Activated T-helper 2 cell treated with anti-CD3 and anti-CD28 coated beads, Interferon-gamma antibody, Interleukin-2, Interleukin-4, amounts not matched to agents 10 μg/mL and 5 μg/mL and 100 μg/mL, durations not matched to agents 14 hours and 24 hours and 36 hours (primary cell): ENCODE results near the gene ECHDC3. TPM values are rescaled to one million over a fixed set of nuclear protein-coding genes. Genes with fewer than 3 reads are reported as not detected.

ENCODE experiments used
- DNase-seq: peaks from one replicate; pipeline ENCODE4 v3.0.0; 2021; ENCODE audit warnings: low spot score
- H3K27ac Mint-ChIP-seq: one replicate; pipeline ENCODE4 v1.8.0; 2021; ENCODE audit warnings: mixed read lengths
- H3K27me3 Mint-ChIP-seq: one replicate; pipeline ENCODE4 v1.8.0; 2021; ENCODE audit warnings: low read depth, mixed read lengths
- H3K36me3 Mint-ChIP-seq: one replicate; pipeline ENCODE4 v1.8.0; 2021; ENCODE audit warnings: low read depth, mixed read lengths
- H3K4me1 Mint-ChIP-seq: one replicate; pipeline ENCODE4 v1.8.0; 2021; ENCODE audit warnings: low read depth, mixed read lengths
- H3K4me3 Mint-ChIP-seq: one replicate; pipeline ENCODE4 v1.8.0; 2021; ENCODE audit warnings: low read depth, mild to moderate bottlenecking, moderate library complexity, mixed read lengths
- H3K9me3 Mint-ChIP-seq: one replicate; pipeline ENCODE4 v1.8.0; 2021; ENCODE audit warnings: mixed read lengths
- intact Hi-C: fragments of 100-400 bp; cut with micrococcal nuclease; formaldehyde crosslinking; loops from one replicate; pipeline ENCODE4 v1.15.1; 2023
- total RNA-seq: library from RNA; stranded (reverse); gene quantifications from 2 replicates; pipeline ENCODE4 v1.2.3, GENCODE V29; 2022

Gene ECHDC3
- total RNA-seq, 1 donor from 2014 or later: not detected

GRCh38 chr10:11758527-11759236 is 16.5 kb downstream of the ECHDC3 start:
- Mint-ChIP-seq H3K36me3 (no peaks in the 10 kb centered on the region), H3K27ac (no peak overlapping the region), H3K9me3 (no peaks in the 10 kb centered on the region), H3K4me3 (no peak overlapping the region), H3K4me1 (peaks cover 1% of the 10 kb centered on the region), H3K27me3 (peaks cover 7% of the 10 kb centered on the region)
- intact Hi-C loops: loop anchor here (1.0 to 10.0 kb wide), 2 partner anchors 154 to 243 kb away; no protein-coding TSS in a partner anchor
- DNase-seq: no peak

- Mint-ChIP-seq H3K27ac (no peak overlapping the region), H3K4me1 (peaks cover 1% of the 10 kb centered on the region), H3K36me3 (no peaks in the 10 kb centered on the region), H3K27me3 (peaks cover 5% of the 10 kb centered on the region), H3K4me3 (no peak overlapping the region), H3K9me3 (no peaks in the 10 kb centered on the region)
- DNase-seq: no peak
- intact Hi-C loops: loop anchor here (10.0 kb wide), 1 partner anchor 155 kb away; no protein-coding TSS in a partner anchor
Observed at GRCh38 chr10:11759347-11759746, 17.2 kb downstream of the ECHDC3 start.

- H3K36me3 Mint-ChIP-seq: no peaks in the 10 kb centered on the region
- H3K9me3 Mint-ChIP-seq: no peaks in the 10 kb centered on the region
- intact Hi-C loops: no loop called here
- peaks cover 5% of the 10 kb centered on the region for H3K27me3 Mint-ChIP-seq
- H3K27ac Mint-ChIP-seq: no peak overlapping the region
- H3K4me1 Mint-ChIP-seq: peaks cover 1% of the 10 kb centered on the region
- H3K4me3 Mint-ChIP-seq: no peak overlapping the region
- DNase-seq: no peak
Observed at GRCh38 chr10:11760151-11760550, 18.0 kb downstream of the ECHDC3 start.

- no peak for DNase-seq
- no peaks in the 10 kb centered on the region for H3K9me3 Mint-ChIP-seq
- H3K36me3 Mint-ChIP-seq: no peaks in the 10 kb centered on the region
- peaks cover 2% of the 10 kb centered on the region for H3K27me3 Mint-ChIP-seq
- no peak overlapping the region for H3K4me3 Mint-ChIP-seq
- peaks cover 1% of the 10 kb centered on the region for H3K4me1 Mint-ChIP-seq
- H3K27ac Mint-ChIP-seq: no peak overlapping the region
- intact Hi-C loops: no loop called here
Observed at GRCh38 chr10:11760861-11761260, 18.7 kb downstream of the ECHDC3 start.

GRCh38 chr10:11761431-11761830 is 19.2 kb downstream of the ECHDC3 start:
- no peaks in the 10 kb centered on the region for H3K36me3 Mint-ChIP-seq
- H3K27ac Mint-ChIP-seq: no peak overlapping the region
- H3K4me1 Mint-ChIP-seq: peaks cover 1% of the 10 kb centered on the region
- H3K9me3 Mint-ChIP-seq: no peaks in the 10 kb centered on the region
- intact Hi-C loops: no loop called here
- H3K4me3 Mint-ChIP-seq: no peak overlapping the region
- DNase-seq: no peak
- H3K27me3 Mint-ChIP-seq: peaks cover 3% of the 10 kb centered on the region

GRCh38 chr10:11762706-11763500 is 20.7 kb downstream of the ECHDC3 start:
- H3K36me3 Mint-ChIP-seq: no peaks in the 10 kb centered on the region
- H3K4me1 Mint-ChIP-seq: no peaks in the 10 kb centered on the region
- intact Hi-C loops: no loop called here
- peaks cover 3% of the 10 kb centered on the region for H3K27me3 Mint-ChIP-seq
- H3K9me3 Mint-ChIP-seq: no peaks in the 10 kb centered on the region
- no peak overlapping the region for H3K27ac Mint-ChIP-seq
- DNase-seq: no peak
- no peak overlapping the region for H3K4me3 Mint-ChIP-seq

- no peak overlapping the region for H3K27ac Mint-ChIP-seq
- H3K36me3 Mint-ChIP-seq: no peaks in the 10 kb centered on the region
- H3K9me3 Mint-ChIP-seq: no peaks in the 10 kb centered on the region
- no peak for DNase-seq
- intact Hi-C loops: no loop called here
- H3K4me3 Mint-ChIP-seq: no peak overlapping the region
- no peaks in the 10 kb centered on the region for H3K4me1 Mint-ChIP-seq
- peaks cover 3% of the 10 kb centered on the region for H3K27me3 Mint-ChIP-seq
Observed at GRCh38 chr10:11763501-11763861, 21.3 kb downstream of the ECHDC3 start.

- Mint-ChIP-seq H3K4me1 (no peaks in the 10 kb centered on the region), H3K27ac (no peak overlapping the region), H3K9me3 (no peaks in the 10 kb centered on the region), H3K27me3 (peaks cover 5% of the 10 kb centered on the region), H3K36me3 (no peaks in the 10 kb centered on the region), H3K4me3 (no peak overlapping the region)
- DNase-seq: no peak
- intact Hi-C loops: no loop called here
Observed at GRCh38 chr10:11765141-11765540, 23.0 kb downstream of the ECHDC3 start.

GRCh38 chr10:11772575-11773288 is 30.6 kb downstream of the ECHDC3 start:
- Mint-ChIP-seq H3K9me3 (no peaks in the 10 kb centered on the region), H3K4me1 (no peaks in the 10 kb centered on the region), H3K4me3 (no peak overlapping the region), H3K27me3 (peaks cover 7% of the 10 kb centered on the region), H3K36me3 (no peaks in the 10 kb centered on the region), H3K27ac (no peak overlapping the region)
- no peak for DNase-seq
- intact Hi-C loops: no loop called here

- Mint-ChIP-seq H3K4me1 (no peaks in the 10 kb centered on the region), H3K9me3 (no peaks in the 10 kb centered on the region), H3K27me3 (peaks cover 8% of the 10 kb centered on the region), H3K36me3 (no peaks in the 10 kb centered on the region), H3K27ac (no peak overlapping the region), H3K4me3 (no peak overlapping the region)
- no peak for DNase-seq
- intact Hi-C loops: no loop called here
Observed at GRCh38 chr10:11773761-11774441, 31.7 kb downstream of the ECHDC3 start.

- no peak overlapping the region for H3K27ac Mint-ChIP-seq
- H3K27me3 Mint-ChIP-seq: peaks cover 6% of the 10 kb centered on the region
- H3K4me3 Mint-ChIP-seq: no peak overlapping the region
- no peaks in the 10 kb centered on the region for H3K4me1 Mint-ChIP-seq
- H3K36me3 Mint-ChIP-seq: no peaks in the 10 kb centered on the region
- H3K9me3 Mint-ChIP-seq: no peaks in the 10 kb centered on the region
- intact Hi-C loops: no loop called here
- no peak for DNase-seq
Observed at GRCh38 chr10:11775412-11775811, 33.2 kb downstream of the ECHDC3 start.

GRCh38 chr10:11776080-11776479 is 33.9 kb downstream of the ECHDC3 start:
- Mint-ChIP-seq H3K4me3 (no peak overlapping the region), H3K36me3 (no peaks in the 10 kb centered on the region), H3K9me3 (no peaks in the 10 kb centered on the region), H3K27ac (no peak overlapping the region), H3K27me3 (peaks cover 4% of the 10 kb centered on the region), H3K4me1 (no peaks in the 10 kb centered on the region)
- intact Hi-C loops: no loop called here
- no peak for DNase-seq
